HepG2 (cell line): Measurements from ENCODE around the gene ARAP3. TPM values are rescaled to one million over a fixed set of nuclear protein-coding genes. Genes with fewer than 3 reads are reported as not detected.

ENCODE experiments used
- FOSL2 ChIP-seq: sonication (generic); formaldehyde crosslinking; IDR thresholded peaks from 2 replicates; pipeline ENCODE4 v1.4.0; 2020; ENCODE audit warnings: missing genetic modification reagents
- GTF3A ChIP-seq: sonication (generic); formaldehyde crosslinking; conservative IDR thresholded peaks from 2 replicates; pipeline ENCODE4 v1.4.0; 2020; ENCODE audit warnings: mild to moderate bottlenecking, missing genetic modification reagents
- HNRNPK ChIP-seq: fragments of 200-400 bp; formaldehyde crosslinking; IDR thresholded peaks from 2 replicates; pipeline ENCODE4 v1.6.1; 2018; ENCODE audit warnings: low read length, low read depth, moderate library complexity, mild to moderate bottlenecking; ENCODE audit not compliant: poor library complexity, severe bottlenecking
- MEIS2 ChIP-seq: sonication (generic); formaldehyde crosslinking; IDR thresholded peaks from 2 replicates; pipeline ENCODE4 v1.9.0; 2021; ENCODE audit warnings: mild to moderate bottlenecking, missing genetic modification reagents
- MIER2 ChIP-seq: IDR thresholded peaks from 2 replicates; pipeline ENCODE4 v1.6.1; 2016; ENCODE audit warnings: missing biosample characterization, missing genetic modification reagents
- MXI1 ChIP-seq: IDR thresholded peaks from 3 replicates; pipeline ENCODE4 v1.6.1; 2012; ENCODE audit warnings: low read depth, low read length, inconsistent platforms, borderline replicate concordance
- PATZ1 ChIP-seq: sonication (generic); formaldehyde crosslinking; IDR thresholded peaks from 2 replicates; pipeline ENCODE4 v1.4.0; 2020; ENCODE audit warnings: missing genetic modification reagents
- PRPF4 ChIP-seq: fragments of 200-400 bp; formaldehyde crosslinking; IDR thresholded peaks from 2 replicates; pipeline ENCODE4 v1.6.1; 2016; ENCODE audit warnings: low read length, low read depth; ENCODE audit not compliant: poor library complexity, severe bottlenecking
- RAD21 ChIP-seq: fragments of 450-650 bp; formaldehyde crosslinking; IDR thresholded peaks from 2 replicates; pipeline ENCODE4 v1.5.0; 2020; ENCODE audit warnings: mild to moderate bottlenecking
- RELA ChIP-seq: sonication (generic); formaldehyde crosslinking; IDR thresholded peaks from 2 replicates; pipeline ENCODE4 v1.4.0; 2020; ENCODE audit warnings: missing genetic modification reagents
- SALL2 ChIP-seq: sonication (generic); formaldehyde crosslinking; IDR thresholded peaks from 2 replicates; pipeline ENCODE4 v1.8.1; 2023; ENCODE audit warnings: mild to moderate bottlenecking, missing genetic modification reagents, inconsistent platforms
- TEAD2 ChIP-seq: sonication (generic); formaldehyde crosslinking; IDR thresholded peaks from 2 replicates; pipeline ENCODE4 v1.9.0; 2021; ENCODE audit warnings: missing genetic modification reagents
- TMF1 ChIP-seq: sonication (generic); formaldehyde crosslinking; IDR thresholded peaks from 2 replicates; pipeline ENCODE4 v1.8.1; 2022; ENCODE audit warnings: low read depth, missing genetic modification reagents
- TSC22D2 ChIP-seq: sonication (generic); formaldehyde crosslinking; IDR thresholded peaks from 2 replicates; pipeline ENCODE4 v1.5.1; 2020; ENCODE audit warnings: missing genetic modification reagents, mild to moderate bottlenecking, borderline replicate concordance
- YEATS2 ChIP-seq: sonication (generic); formaldehyde crosslinking; IDR thresholded peaks from 2 replicates; pipeline ENCODE4 v1.4.0; 2020; ENCODE audit warnings: missing genetic modification reagents, borderline replicate concordance
- ZFP36L1 ChIP-seq: sonication (generic); formaldehyde crosslinking; IDR thresholded peaks from 2 replicates; pipeline ENCODE4 v1.8.0; 2022; ENCODE audit warnings: mild to moderate bottlenecking, missing genetic modification reagents, moderate library complexity
- ZNF496 ChIP-seq: sonication (generic); formaldehyde crosslinking; IDR thresholded peaks from 2 replicates; pipeline ENCODE4 v1.8.1; 2023; ENCODE audit warnings: mild to moderate bottlenecking, moderate library complexity, missing genetic modification reagents; ENCODE audit not compliant: insufficient replicate concordance
- polyA plus RNA-seq, 8 experiments: library from polyadenylated mRNA; depleted of rRNA in 3 of 8; stranded (reverse) in 7 of 8; unstranded in 1 of 8; fragments of >200 nt; fragmentation: Illumina TruSeq in 4 of 8; extraction: Trizol in 4 of 8; gene quantifications; 2 replicates each; pipeline versions ENCODE4 v1.2.1 to v1.2.3, GENCODE V29; 2011 to 2016; ENCODE audit warnings: low read depth in 4 of 8, missing spikeins in 1 of 8, mixed read lengths in 1 of 8; ENCODE audit not compliant: insufficient read depth in 1 of 8
- total RNA-seq, 5 experiments: library from RNA; depleted of rRNA; stranded (reverse); fragments of >200 nt; fragmentation: Illumina TruSeq; extraction: Trizol; gene quantifications; 2 replicates each; pipeline ENCODE4 v1.2.3, GENCODE V29; 2016; ENCODE audit warnings: low read depth in 1 of 5
- TF ChIP-seq, protein P1 (sequence below): sonication (generic); formaldehyde crosslinking; IDR thresholded peaks from 2 replicates; pipeline ENCODE4 v1.9.0; 2022; ENCODE audit warnings: missing genetic modification reagents, mild to moderate bottlenecking, borderline replicate concordance
- TF ChIP-seq, protein P2 (sequence below): sonication (generic); formaldehyde crosslinking; IDR thresholded peaks from 2 replicates; pipeline ENCODE4 v1.9.0; 2021; ENCODE audit warnings: missing genetic modification reagents, borderline replicate concordance
- TF ChIP-seq, protein P3 (sequence below): sonication (generic); formaldehyde crosslinking; IDR thresholded peaks from 2 replicates; pipeline ENCODE4 v1.4.0; 2020; ENCODE audit warnings: mild to moderate bottlenecking, missing genetic modification reagents
- TF ChIP-seq, protein P4 (sequence below): sonication (generic); formaldehyde crosslinking; IDR thresholded peaks from 2 replicates; pipeline ENCODE4 v1.5.1; 2020; ENCODE audit warnings: mild to moderate bottlenecking, moderate library complexity, missing genetic modification reagents

Gene ARAP3
- total and polyA plus RNA-seq, 2 of the 13 experiments (the other 11 are each of a cell fraction or from before 2014, with no cell fraction given) = 0.25 TPM; not detected in 1

DNA sequence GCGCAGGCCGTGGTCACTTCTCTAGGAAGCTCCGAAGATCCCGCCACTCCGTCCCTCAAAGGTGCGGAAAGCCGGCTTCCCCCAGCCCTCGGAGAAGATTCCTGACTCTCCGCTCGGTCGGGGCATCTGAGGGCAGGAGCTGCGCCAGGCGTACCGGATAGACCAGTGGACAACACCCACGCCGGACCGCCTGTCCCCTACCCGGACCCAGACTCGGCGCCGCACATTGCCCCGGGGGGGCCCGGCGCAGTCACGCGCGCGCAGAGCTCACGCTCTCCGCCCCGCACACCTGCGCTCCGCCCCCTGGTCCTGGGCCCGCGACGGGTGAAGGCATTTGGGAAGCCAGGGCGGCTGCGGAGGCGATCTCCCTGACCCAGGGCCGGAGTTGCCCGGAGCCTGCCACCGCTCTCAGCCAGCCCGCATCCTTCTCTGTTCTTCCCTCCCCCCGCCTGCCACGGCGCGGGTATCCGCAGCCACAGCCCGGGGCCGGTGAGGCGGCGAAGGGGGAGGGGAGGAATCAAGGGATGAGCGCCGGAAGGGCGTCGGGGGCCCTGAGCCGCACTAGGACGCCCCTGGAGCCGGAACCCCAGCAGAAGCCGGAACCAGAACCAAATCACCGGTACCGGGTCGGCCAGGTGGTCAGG, 44.8 kb downstream of the ARAP3 start (continued):
- TF ChIP-seq, protein P1, sequence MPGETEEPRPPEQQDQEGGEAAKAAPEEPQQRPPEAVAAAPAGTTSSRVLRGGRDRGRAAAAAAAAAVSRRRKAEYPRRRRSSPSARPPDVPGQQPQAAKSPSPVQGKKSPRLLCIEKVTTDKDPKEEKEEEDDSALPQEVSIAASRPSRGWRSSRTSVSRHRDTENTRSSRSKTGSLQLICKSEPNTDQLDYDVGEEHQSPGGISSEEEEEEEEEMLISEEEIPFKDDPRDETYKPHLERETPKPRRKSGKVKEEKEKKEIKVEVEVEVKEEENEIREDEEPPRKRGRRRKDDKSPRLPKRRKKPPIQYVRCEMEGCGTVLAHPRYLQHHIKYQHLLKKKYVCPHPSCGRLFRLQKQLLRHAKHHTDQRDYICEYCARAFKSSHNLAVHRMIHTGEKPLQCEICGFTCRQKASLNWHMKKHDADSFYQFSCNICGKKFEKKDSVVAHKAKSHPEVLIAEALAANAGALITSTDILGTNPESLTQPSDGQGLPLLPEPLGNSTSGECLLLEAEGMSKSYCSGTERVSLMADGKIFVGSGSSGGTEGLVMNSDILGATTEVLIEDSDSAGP (CRISPR knock-in tag) = 0 out of 2 replicates have a peak, but pooled peaks have one; percentile 23
- no peak for TF ChIP-seq TSC22D2 (CRISPR knock-in tag)
- no peak for TF ChIP-seq RAD21
- no peak for TF ChIP-seq PRPF4
- TF ChIP-seq RELA (CRISPR knock-in tag) = no peak
- TF ChIP-seq HNRNPK = no peak
- no peak for TF ChIP-seq ZNF496
- TF ChIP-seq ZFP36L1 (CRISPR knock-in tag) = no peak
- TF ChIP-seq, protein P2, sequence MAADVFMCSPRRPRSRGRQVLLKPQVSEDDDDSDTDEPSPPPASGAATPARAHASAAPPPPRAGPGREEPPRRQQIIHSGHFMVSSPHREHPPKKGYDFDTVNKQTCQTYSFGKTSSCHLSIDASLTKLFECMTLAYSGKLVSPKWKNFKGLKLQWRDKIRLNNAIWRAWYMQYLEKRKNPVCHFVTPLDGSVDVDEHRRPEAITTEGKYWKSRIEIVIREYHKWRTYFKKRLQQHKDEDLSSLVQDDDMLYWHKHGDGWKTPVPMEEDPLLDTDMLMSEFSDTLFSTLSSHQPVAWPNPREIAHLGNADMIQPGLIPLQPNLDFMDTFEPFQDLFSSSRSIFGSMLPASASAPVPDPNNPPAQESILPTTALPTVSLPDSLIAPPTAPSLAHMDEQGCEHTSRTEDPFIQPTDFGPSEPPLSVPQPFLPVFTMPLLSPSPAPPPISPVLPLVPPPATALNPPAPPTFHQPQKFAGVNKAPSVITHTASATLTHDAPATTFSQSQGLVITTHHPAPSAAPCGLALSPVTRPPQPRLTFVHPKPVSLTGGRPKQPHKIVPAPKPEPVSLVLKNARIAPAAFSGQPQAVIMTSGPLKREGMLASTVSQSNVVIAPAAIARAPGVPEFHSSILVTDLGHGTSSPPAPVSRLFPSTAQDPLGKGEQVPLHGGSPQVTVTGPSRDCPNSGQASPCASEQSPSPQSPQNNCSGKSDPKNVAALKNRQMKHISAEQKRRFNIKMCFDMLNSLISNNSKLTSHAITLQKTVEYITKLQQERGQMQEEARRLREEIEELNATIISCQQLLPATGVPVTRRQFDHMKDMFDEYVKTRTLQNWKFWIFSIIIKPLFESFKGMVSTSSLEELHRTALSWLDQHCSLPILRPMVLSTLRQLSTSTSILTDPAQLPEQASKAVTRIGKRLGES (CRISPR knock-in tag) = no peak
- TF ChIP-seq FOSL2 (CRISPR knock-in tag) = peak; percentile 8; the same call in 1 of the 2 replicates
- TF ChIP-seq TMF1 (CRISPR knock-in tag) = peak; percentile 65; the same call in 1 of the 2 replicates
- peak; percentile 75; the same call in 1 of the 2 replicates for TF ChIP-seq GTF3A (CRISPR knock-in tag)
- TF ChIP-seq SALL2 (CRISPR knock-in tag) = no peak
- peak; percentile 26; the same call in 1 of the 2 replicates for TF ChIP-seq YEATS2 (CRISPR knock-in tag)
- no peak for TF ChIP-seq TEAD2 (CRISPR knock-in tag)
- TF ChIP-seq, protein P3, sequence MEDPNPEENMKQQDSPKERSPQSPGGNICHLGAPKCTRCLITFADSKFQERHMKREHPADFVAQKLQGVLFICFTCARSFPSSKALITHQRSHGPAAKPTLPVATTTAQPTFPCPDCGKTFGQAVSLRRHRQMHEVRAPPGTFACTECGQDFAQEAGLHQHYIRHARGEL (CRISPR knock-in tag) = no peak
- TF ChIP-seq PATZ1 (CRISPR knock-in tag) = peak; percentile 84
- peak; percentile 8; the same call in 1 of the 2 replicates for TF ChIP-seq MEIS2 (CRISPR knock-in tag)
- TF ChIP-seq MIER2 (CRISPR knock-in tag) = no peak
- TF ChIP-seq, protein P4, sequence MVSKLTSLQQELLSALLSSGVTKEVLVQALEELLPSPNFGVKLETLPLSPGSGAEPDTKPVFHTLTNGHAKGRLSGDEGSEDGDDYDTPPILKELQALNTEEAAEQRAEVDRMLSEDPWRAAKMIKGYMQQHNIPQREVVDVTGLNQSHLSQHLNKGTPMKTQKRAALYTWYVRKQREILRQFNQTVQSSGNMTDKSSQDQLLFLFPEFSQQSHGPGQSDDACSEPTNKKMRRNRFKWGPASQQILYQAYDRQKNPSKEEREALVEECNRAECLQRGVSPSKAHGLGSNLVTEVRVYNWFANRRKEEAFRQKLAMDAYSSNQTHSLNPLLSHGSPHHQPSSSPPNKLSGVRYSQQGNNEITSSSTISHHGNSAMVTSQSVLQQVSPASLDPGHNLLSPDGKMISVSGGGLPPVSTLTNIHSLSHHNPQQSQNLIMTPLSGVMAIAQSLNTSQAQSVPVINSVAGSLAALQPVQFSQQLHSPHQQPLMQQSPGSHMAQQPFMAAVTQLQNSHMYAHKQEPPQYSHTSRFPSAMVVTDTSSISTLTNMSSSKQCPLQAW (CRISPR knock-in tag) = no peak
- 0 out of 3 replicates have a peak, but pooled peaks have one; percentile 2 for TF ChIP-seq MXI1
